DMS53 (cell line): ENCODE results near the gene REV3L.
"Not testable (repeated sequence)": the region's sequence is repeated elsewhere in the genome, so short reads cannot be mapped to it uniquely, and the experiment has no call there.

Source experiments
- DNase-seq: peaks from one replicate; lab custom pipeline; 2025; lab: John Stamatoyannopoulos, UW

REV3L gene

GRCh38 chr6:111482959-111483735 lies at the start of gene REV3L:
Gene REV3L (minus strand): TSS chr6:111483218. CDS start chr6:111482888, 330 bp downstream.
- peak; percentile 93 for DNase-seq

GRCh38 chr6:111531185-111531584 lies 48.2 kb upstream of the REV3L start:
- no peak for DNase-seq

- no peak for DNase-seq
Observed at GRCh38 chr6:111530667-111531066, 47.6 kb upstream of the REV3L start.

GRCh38 chr6:111530218-111530617 lies 47.2 kb upstream of the REV3L start:
- DNase-seq = no peak

- DNase-seq = no peak
Observed at GRCh38 chr6:111527367-111527766, 44.3 kb upstream of the REV3L start.

GRCh38 chr6:111524735-111525134 lies 41.7 kb upstream of the REV3L start:
- DNase-seq = no peak

GRCh38 chr6:111524252-111524651 lies 41.2 kb upstream of the REV3L start:
- DNase-seq = no peak

GRCh38 chr6:111523484-111524167 lies 40.6 kb upstream of the REV3L start:
- no peak for DNase-seq

GRCh38 chr6:111522393-111523020 lies 39.5 kb upstream of the REV3L start:
- no peak for DNase-seq

GRCh38 chr6:111521497-111522270 lies 38.7 kb upstream of the REV3L start:
- DNase-seq = no peak

GRCh38 chr6:111520524-111520923 lies 37.5 kb upstream of the REV3L start:
- no peak for DNase-seq

GRCh38 chr6:111517965-111518364 lies 34.9 kb upstream of the REV3L start:
- DNase-seq = no peak

- no peak for DNase-seq
Observed at GRCh38 chr6:111515259-111515658, 32.2 kb upstream of the REV3L start.

- DNase-seq = not testable (repeated sequence)
Observed at GRCh38 chr6:111514531-111514930, 31.5 kb upstream of the REV3L start.

- peak; percentile 55 for DNase-seq
Observed at GRCh38 chr6:111507219-111507618, 24.2 kb upstream of the REV3L start.

GRCh38 chr6:111505498-111505897 lies 22.5 kb upstream of the REV3L start:
- not testable (repeated sequence) for DNase-seq

GRCh38 chr6:111503660-111504059 lies 20.6 kb upstream of the REV3L start:
- peak; percentile 58 for DNase-seq

GRCh38 chr6:111503194-111503593 lies 20.2 kb upstream of the REV3L start:
- no peak for DNase-seq

GRCh38 chr6:111502154-111502553 lies 19.1 kb upstream of the REV3L start:
- DNase-seq = no peak

GRCh38 chr6:111499269-111499793 lies 16.3 kb upstream of the REV3L start:
- no peak for DNase-seq

- no peak for DNase-seq
Observed at GRCh38 chr6:111494951-111495635, 12.1 kb upstream of the REV3L start.
